ENCODE results near the gene IDI2. TPM values are rescaled to one million over a fixed set of nuclear protein-coding genes. Genes with fewer than 3 reads are reported as not detected.

Gene IDI2
- total RNA-seq, 2 donors from 2014 or later, result not detected

- Histone ChIP-seq H3K4me1 (ENCODE audit: control insufficient read depth in 1 of 2, low read depth in 2 of 2) (no peaks in the 10 kb centered on the region), H3K4me3 (no peak overlapping the region), H3K36me3 (no peaks in the 10 kb centered on the region), H3K27me3 (replicated peaks; ENCODE audit: insufficient read depth) (no peaks in the 10 kb centered on the region), H3K9me3 (peaks cover 16% of the 10 kb centered on the region), H3K27ac (no peak overlapping the region)
- DNase-seq (ENCODE audit: low spot score) (no peak), ATAC-seq (ENCODE audit: insufficient number of reproducible peaks, low FRiP score, low read depth) (no peak)
- no peak for TF ChIP-seq CTCF (IDR thresholded peaks at IDR 0.05)
Measured at GRCh38 chr10:980468-981093, 45.1 kb downstream of the IDI2 start.

GRCh38 chr10:978826-979421, 46.7 kb downstream of the IDI2 start:
- no peaks in the 10 kb centered on the region for H3K27me3 ChIP-seq (replicated peaks; ENCODE audit: insufficient read depth)
- H3K27ac ChIP-seq, result no peak overlapping the region
- no peaks in the 10 kb centered on the region for H3K36me3 ChIP-seq
- no peaks in the 10 kb centered on the region for H3K4me1 ChIP-seq (ENCODE audit: control insufficient read depth in 1 of 2, low read depth in 2 of 2)
- peaks cover 16% of the 10 kb centered on the region for H3K9me3 ChIP-seq
- no peak for TF ChIP-seq CTCF (IDR thresholded peaks at IDR 0.05)
- H3K4me3 ChIP-seq, result no peak overlapping the region
- ATAC-seq (ENCODE audit: insufficient number of reproducible peaks, low FRiP score, low read depth), result no peak
- DNase-seq (ENCODE audit: low spot score), result no peak

- DNase-seq (ENCODE audit: low spot score) (no peak), ATAC-seq (ENCODE audit: insufficient number of reproducible peaks, low FRiP score, low read depth) (no peak)
- no peak overlapping the region for H3K27ac ChIP-seq
- TF ChIP-seq CTCF (IDR thresholded peaks at IDR 0.05), result no peak
- peaks cover 16% of the 10 kb centered on the region for H3K9me3 ChIP-seq
- H3K4me3 ChIP-seq, result no peak overlapping the region
- H3K36me3 ChIP-seq, result no peaks in the 10 kb centered on the region
- no peaks in the 10 kb centered on the region for H3K27me3 ChIP-seq (replicated peaks; ENCODE audit: insufficient read depth)
- H3K4me1 ChIP-seq (ENCODE audit: control insufficient read depth in 1 of 2, low read depth in 2 of 2), result no peaks in the 10 kb centered on the region
Measured at GRCh38 chr10:976316-976715, 49.3 kb downstream of the IDI2 start.

GRCh38 chr10:974785-975074, 50.9 kb downstream of the IDI2 start:
- ATAC-seq (ENCODE audit: insufficient number of reproducible peaks, low FRiP score, low read depth) (no peak), DNase-seq (ENCODE audit: low spot score) (no peak)
- H3K4me1 ChIP-seq (ENCODE audit: control insufficient read depth in 1 of 2, low read depth in 2 of 2), result peaks cover 5 to 9% of the 10 kb centered on the region in 2 donors
- H3K9me3 ChIP-seq, result peaks cover 10% of the 10 kb centered on the region
- TF ChIP-seq CTCF (IDR thresholded peaks at IDR 0.05), result no peak
- H3K27me3 ChIP-seq (replicated peaks; ENCODE audit: insufficient read depth), result no peaks in the 10 kb centered on the region
- no peaks in the 10 kb centered on the region for H3K36me3 ChIP-seq
- H3K4me3 ChIP-seq, result no peak overlapping the region
- H3K27ac ChIP-seq, result no peak overlapping the region

GRCh38 chr10:974038-974784, 51.4 kb downstream of the IDI2 start:
- no peak overlapping the region for H3K4me3 ChIP-seq
- DNase-seq (ENCODE audit: low spot score), result no peak
- ATAC-seq (ENCODE audit: insufficient number of reproducible peaks, low FRiP score, low read depth), result no peak
- peaks cover 5 to 9% of the 10 kb centered on the region in 2 donors for H3K4me1 ChIP-seq (ENCODE audit: control insufficient read depth in 1 of 2, low read depth in 2 of 2)
- peaks cover 8% of the 10 kb centered on the region for H3K9me3 ChIP-seq
- H3K27ac ChIP-seq, result no peak overlapping the region
- TF ChIP-seq CTCF (IDR thresholded peaks at IDR 0.05), result no peak
- H3K36me3 ChIP-seq, result no peaks in the 10 kb centered on the region
- no peaks in the 10 kb centered on the region for H3K27me3 ChIP-seq (replicated peaks; ENCODE audit: insufficient read depth)
